ENCODE data around the gene CHST15.
"Not testable (repeated sequence)": the region's sequence is repeated elsewhere in the genome, so short reads cannot be mapped to it uniquely, and the experiment has no call there.

CHST15 gene

DNA sequence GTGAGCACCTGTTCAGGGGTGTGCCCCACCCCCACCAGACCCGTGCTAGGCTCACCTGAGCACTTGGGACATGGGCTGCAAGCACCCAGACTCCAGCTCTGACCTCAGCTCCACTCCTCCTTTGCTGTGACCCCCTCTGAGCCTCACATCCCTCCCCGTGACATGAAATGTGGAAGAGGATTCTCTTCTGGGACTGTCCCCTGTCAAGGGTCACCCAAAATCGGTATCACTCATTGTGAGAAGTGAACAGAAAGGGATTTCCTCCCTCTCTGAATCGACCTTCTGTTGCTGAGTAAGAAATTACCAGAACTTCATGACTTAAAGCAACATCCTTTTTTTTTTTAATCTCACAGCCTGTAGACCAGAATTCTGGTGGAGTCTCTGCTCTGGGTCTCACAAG is 6.2 kb upstream of the CHST15 start:
- no peak for DNase-seq (ENCODE audit: low read depth in 1 of 2, low spot score in 1 of 2)

- no peak for DNase-seq (ENCODE audit: low read depth in 1 of 2, low spot score in 1 of 2)
Observed at GRCh38 chr10:124098575-124098974, 5.2 kb upstream of the CHST15 start.

- DNase-seq (ENCODE audit: low read depth in 1 of 2, low spot score in 1 of 2): no peak
Observed at GRCh38 chr10:124097883-124098282, 4.5 kb upstream of the CHST15 start.

- DNase-seq (ENCODE audit: low read depth in 1 of 2, low spot score in 1 of 2): no peak
Observed at GRCh38 chr10:124096494-124096893, 3.1 kb upstream of the CHST15 start.

GRCh38 chr10:124095801-124096200 is 2.4 kb upstream of the CHST15 start:
- not testable (repeated sequence) for DNase-seq (ENCODE audit: low read depth in 1 of 2, low spot score in 1 of 2)

DNA sequence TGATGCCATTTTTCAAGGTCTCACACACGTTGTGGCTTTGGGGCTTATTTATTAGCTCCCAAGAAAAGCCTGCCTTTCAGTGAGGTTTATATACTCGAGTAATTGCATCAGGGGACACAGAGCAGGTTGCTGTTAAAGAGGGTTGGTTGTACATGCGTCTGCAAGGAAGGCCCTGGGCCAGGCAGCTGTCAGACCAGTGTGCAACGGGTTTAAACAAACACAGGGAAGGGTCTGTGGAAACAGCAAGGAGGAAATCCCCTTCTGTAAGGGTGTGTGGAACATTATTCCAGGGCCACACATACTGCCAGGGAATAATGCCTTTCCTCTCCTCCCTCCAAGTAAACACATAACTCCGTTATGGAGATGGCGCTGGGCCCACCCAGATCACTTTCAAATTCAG is 1.7 kb upstream of the CHST15 start:
- no peak for DNase-seq (ENCODE audit: low read depth in 1 of 2, low spot score in 1 of 2)

DNA sequence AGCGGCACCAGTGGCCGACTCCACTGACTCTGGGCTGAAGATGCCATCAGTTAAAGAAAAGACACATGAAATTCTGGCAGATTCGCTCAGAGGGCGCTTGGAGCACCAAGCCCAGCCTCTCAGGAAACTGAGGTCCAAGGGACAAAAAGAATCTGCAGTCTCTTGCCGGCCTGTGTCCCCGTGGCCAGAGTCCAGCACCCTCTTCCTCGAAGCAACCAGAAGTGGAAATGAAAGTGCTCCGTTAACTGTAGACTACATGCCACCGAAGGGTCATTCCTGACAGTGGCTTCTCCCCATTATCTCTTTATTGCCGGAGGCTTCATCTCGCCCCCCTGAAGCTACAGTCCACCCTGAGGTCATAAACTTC is 1.0 kb upstream of the CHST15 start:
- no peak for DNase-seq (ENCODE audit: low read depth in 1 of 2, low spot score in 1 of 2)

DNA sequence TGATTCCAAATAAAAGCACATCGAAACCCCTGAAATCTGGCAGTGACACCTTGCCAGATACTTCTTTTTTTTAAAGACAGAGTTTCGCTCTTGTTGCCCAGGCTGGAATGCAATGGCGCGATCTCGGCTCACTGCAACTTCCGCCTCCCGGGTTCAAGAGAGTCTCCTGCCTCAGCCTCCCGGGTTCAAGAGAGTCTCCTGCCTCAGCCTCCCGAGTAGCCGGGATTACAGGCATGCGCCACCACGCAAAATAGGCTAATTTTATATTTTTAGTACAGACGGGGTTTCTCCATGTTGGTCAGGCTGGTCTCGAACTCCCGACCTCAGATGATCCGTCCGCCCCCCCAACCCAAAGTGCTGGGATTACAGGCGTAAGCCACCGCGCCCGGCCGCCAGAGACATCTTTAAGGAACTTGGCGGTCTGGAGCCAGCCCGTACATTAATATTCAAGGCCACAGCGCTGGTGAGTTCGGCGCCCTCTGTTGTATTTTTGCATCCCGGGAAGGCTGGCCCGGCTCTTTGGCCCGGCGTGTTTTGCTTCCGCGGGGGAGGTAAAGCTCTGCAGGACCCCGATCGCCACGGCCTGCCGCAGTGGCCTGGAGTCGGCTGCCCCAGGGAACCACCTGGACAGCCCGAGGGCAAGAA is 498 bp upstream of the CHST15 start:
- DNase-seq (ENCODE audit: low read depth in 1 of 2, low spot score in 1 of 2): not testable (repeated sequence)

DNA sequence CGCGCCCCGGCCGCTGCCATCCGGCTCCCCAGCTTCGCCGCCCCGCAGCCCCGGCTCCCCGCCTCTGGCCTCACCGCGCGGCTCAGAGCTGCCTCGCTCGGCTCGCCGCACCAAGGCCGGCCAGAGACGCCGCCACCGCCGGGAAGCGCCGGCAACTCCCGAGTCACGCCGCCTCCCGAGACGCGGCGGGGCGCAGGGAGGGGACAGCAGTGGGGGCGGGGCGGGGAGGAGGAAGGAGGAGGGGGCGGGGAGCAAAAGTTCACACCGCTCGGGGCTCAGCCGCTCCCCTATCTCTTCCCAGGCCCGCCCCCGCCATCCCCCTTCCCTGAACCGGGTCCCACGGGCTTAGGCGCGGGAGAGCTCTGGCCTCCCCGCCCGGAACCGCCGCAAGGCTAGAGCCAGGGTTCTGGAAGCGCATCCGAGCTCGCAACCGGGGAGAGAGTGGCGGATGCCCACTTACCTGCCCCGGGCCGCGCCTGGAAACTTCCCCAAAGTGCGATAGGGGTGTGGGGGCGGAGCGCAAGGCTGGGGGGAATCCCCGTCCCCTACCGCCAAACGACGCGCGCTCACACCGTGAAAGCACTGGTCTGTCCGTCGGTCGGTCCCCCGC is 1.0 kb downstream of the CHST15 start:
- no peak for DNase-seq (ENCODE audit: low read depth in 1 of 2, low spot score in 1 of 2)

DNA sequence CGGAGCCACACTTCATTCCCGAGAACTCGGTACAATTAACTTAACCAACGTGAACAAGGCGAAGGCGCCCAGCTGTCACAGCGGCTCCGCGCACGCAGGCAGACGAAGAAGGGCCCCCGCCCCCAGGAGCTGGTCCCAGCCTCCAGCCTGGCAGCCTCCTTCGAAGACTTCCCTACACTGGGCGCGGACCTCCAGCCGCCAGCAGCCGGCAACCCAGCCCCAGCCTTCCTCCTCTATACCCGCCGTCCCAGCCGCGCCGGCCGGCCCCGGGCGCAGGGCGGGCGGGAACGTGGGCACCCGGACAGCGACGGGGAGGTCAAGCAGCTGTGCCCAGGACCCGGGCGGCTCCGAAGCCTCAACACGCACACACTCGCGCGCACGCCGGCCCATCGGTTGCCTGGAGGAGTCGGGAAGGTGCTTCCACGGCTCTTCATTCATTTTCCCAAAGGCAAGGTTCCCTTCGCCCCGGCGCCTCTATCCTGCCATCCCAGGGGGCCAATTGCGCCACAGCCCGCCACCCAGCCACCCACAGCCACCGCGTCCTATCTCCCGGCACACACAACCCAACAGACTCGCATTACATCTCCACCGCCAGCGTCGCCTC is 1.6 kb downstream of the CHST15 start:
- DNase-seq (ENCODE audit: low read depth in 1 of 2, low spot score in 1 of 2): no peak

DNA sequence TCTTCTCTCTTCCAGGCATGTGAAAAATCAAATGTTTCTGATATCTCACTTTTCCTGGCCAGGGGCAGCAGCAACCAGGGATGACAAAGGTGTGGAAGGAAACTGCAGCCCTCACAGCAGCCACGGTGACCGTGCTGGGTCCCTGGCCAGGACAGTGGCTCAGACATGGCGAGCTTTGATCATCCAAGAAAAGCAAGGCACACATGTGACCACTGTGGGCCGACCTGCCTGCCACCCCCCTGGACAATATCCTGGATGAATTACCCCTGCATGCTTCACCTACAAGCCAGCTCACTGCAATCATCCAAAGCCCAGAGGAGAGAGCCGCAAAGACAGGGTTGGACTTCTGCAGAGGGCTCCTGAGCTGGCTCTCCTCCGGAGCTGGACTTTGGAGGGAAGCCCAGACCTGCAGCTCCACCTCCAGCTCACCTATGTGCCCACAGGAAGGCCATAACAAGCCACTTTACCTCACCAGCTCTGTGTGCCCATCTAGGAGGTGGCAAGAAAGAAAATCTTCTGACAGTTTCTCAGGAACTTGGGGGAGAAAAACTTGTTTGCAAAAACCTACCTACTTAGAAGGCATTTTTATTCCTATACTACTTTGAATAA is 2.7 kb downstream of the CHST15 start:
- no peak for DNase-seq (ENCODE audit: low read depth in 1 of 2, low spot score in 1 of 2)

DNA sequence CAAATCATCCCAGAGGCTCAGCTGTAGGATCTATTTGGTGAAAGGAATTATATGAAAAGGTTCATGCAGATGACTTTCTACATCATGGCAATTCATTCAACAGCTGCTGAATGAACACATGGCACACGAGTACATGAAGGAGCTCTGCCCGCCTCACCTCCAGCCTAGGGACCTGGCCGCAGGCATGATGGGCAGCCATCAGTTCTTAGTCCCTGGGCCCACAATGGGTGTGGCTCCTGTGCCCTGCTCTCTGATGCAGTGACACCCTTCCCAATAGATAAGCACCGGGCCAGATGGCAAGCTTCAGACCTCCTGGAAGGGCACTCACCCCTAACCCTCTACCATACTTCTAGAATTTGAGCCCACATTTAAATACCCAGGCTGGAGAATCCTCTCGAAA is 3.5 kb downstream of the CHST15 start:
- DNase-seq (ENCODE audit: low read depth in 1 of 2, low spot score in 1 of 2): no peak

GRCh38 chr10:124088915-124089314 is 4.5 kb downstream of the CHST15 start:
- DNase-seq (ENCODE audit: low read depth in 1 of 2, low spot score in 1 of 2): no peak

- no peak for DNase-seq (ENCODE audit: low read depth in 1 of 2, low spot score in 1 of 2)
Observed at GRCh38 chr10:124087672-124088634, 5.4 kb downstream of the CHST15 start.

GRCh38 chr10:124086787-124087671 is 6.4 kb downstream of the CHST15 start:
- DNase-seq (ENCODE audit: low read depth in 1 of 2, low spot score in 1 of 2): no peak

DNA sequence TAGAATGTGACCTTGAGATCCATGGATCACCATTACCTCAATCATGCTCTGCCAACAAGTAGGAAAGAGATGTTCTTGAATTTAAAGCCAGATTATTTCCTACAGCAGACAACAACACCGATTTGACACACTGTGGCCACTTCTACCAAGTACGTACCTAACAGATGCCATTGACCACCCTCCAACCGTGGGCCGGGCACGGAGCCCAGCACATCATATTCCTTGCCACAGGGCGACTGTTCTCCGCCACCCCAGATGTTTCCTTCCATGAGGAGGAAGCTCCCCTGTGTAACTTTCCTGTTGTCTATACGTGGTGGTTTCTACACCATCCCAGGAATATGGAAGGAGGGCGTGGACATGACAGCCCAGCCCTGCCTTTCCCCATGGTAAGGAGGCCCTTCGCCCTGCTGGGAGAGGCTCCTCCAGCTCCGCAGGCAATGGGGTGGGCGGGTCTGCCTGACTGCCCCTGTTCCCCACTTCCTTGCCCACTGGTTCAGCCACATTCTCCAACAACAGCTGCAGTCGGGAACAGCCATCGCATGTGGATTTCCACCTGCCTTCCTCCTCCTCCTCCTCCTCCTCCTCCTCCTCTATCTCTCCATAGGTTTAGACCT is 7.2 kb downstream of the CHST15 start:
- no peak for DNase-seq (ENCODE audit: low read depth in 1 of 2, low spot score in 1 of 2)

- DNase-seq (ENCODE audit: low read depth in 1 of 2, low spot score in 1 of 2): no peak
Observed at GRCh38 chr10:124085680-124086079, 7.7 kb downstream of the CHST15 start.

DNA sequence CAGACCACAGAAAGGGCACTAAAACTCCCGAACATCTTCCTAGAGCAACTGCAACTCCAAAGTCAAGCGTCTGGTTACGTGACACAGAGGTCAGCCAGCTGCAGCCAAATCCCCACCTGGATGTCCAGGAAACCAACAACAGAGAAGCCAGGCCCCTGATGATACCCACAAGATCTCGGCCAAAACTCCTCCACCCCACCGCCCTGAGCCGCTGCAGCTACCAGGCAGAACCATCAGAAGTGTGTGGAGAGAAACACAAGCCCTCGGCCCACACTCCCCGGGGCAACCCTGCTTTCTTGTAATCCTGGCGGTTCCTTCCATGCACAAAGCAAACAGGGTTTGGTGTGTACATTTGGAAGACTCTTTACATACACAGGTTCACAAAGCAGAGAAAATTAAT is 8.7 kb downstream of the CHST15 start:
- no peak for DNase-seq (ENCODE audit: low read depth in 1 of 2, low spot score in 1 of 2)

GRCh38 chr10:124083740-124084397 is 9.5 kb downstream of the CHST15 start:
- DNase-seq (ENCODE audit: low read depth in 1 of 2, low spot score in 1 of 2): no peak

Data from activated T-helper 1 cell treated with anti-CD3 and anti-CD28 coated beads, Interleukin-2, amount 50 U/mL, for 16 hours (primary cell).